ENCODE measurements around the gene HAO1.

HAO1 gene

GRCh38 chr20:7897781-7898364 lies 42.4 kb downstream of the HAO1 start:
- no peak overlapping the region for H3K27ac Mint-ChIP-seq
- H3K36me3 Mint-ChIP-seq: no peaks in the 10 kb centered on the region
- no peak for DNase-seq (ENCODE audit: low spot score in 2 of 2)
- no peak for ATAC-seq
- no peaks in the 10 kb centered on the region for H3K4me1 Mint-ChIP-seq
- H3K9me3 Mint-ChIP-seq: peaks cover under 1% of the 10 kb centered on the region
- H3K4me3 Mint-ChIP-seq: no peak overlapping the region

GRCh38 chr20:7893014-7893730 lies 47.1 kb downstream of the HAO1 start:
- Mint-ChIP-seq H3K27ac (no peak overlapping the region), H3K4me3 (no peak overlapping the region), H3K9me3 (no peaks in the 10 kb centered on the region), H3K4me1 (no peaks in the 10 kb centered on the region), H3K36me3 (no peaks in the 10 kb centered on the region)
- ATAC-seq: no peak
- DNase-seq (ENCODE audit: low spot score in 2 of 2): no peak

- H3K4me1 Mint-ChIP-seq: no peaks in the 10 kb centered on the region
- no peaks in the 10 kb centered on the region for H3K36me3 Mint-ChIP-seq
- H3K27ac Mint-ChIP-seq: no peak overlapping the region
- H3K9me3 Mint-ChIP-seq: no peaks in the 10 kb centered on the region
- no peak overlapping the region for H3K4me3 Mint-ChIP-seq
- DNase-seq (ENCODE audit: low spot score in 2 of 2) (no peak), ATAC-seq (no peak)
These were observed 48.6 kb downstream of the HAO1 start for GRCh38 chr20:7891705-7892104.

GRCh38 chr20:7889736-7890135 lies 50.5 kb downstream of the HAO1 start:
- no peak for DNase-seq (ENCODE audit: low spot score in 2 of 2)
- H3K9me3 Mint-ChIP-seq: no peaks in the 10 kb centered on the region
- H3K36me3 Mint-ChIP-seq: no peaks in the 10 kb centered on the region
- no peak overlapping the region for H3K27ac Mint-ChIP-seq
- H3K4me3 Mint-ChIP-seq: no peak overlapping the region
- no peak for ATAC-seq
- no peaks in the 10 kb centered on the region for H3K4me1 Mint-ChIP-seq

GRCh38 chr20:7883741-7884140 lies 56.5 kb downstream of the HAO1 start:
- no peak for ATAC-seq
- no peaks in the 10 kb centered on the region for H3K4me1 Mint-ChIP-seq
- H3K36me3 Mint-ChIP-seq: no peaks in the 10 kb centered on the region
- H3K27ac Mint-ChIP-seq: no peak overlapping the region
- H3K4me3 Mint-ChIP-seq: no peak overlapping the region
- H3K9me3 Mint-ChIP-seq: no peaks in the 10 kb centered on the region
- DNase-seq (ENCODE audit: low spot score in 2 of 2): no peak

- ATAC-seq (no peak), DNase-seq (ENCODE audit: low spot score in 2 of 2) (no peak)
- Mint-ChIP-seq H3K9me3 (no peaks in the 10 kb centered on the region), H3K4me1 (no peaks in the 10 kb centered on the region), H3K27ac (no peak overlapping the region), H3K4me3 (no peak overlapping the region), H3K36me3 (no peaks in the 10 kb centered on the region)
These were observed 56.9 kb downstream of the HAO1 start for GRCh38 chr20:7883309-7883708.

- Mint-ChIP-seq H3K36me3 (no peaks in the 10 kb centered on the region), H3K4me3 (no peak overlapping the region), H3K27ac (no peak overlapping the region), H3K4me1 (no peaks in the 10 kb centered on the region), H3K9me3 (no peaks in the 10 kb centered on the region)
- ATAC-seq: no peak
- DNase-seq (ENCODE audit: low spot score in 2 of 2): no peak
These were observed 58.2 kb downstream of the HAO1 start for GRCh38 chr20:7882076-7882475.

GRCh38 chr20:7881551-7881950 lies 58.7 kb downstream of the HAO1 start:
- no peak for ATAC-seq

GRCh38 chr20:7879883-7880282 lies 60.4 kb downstream of the HAO1 start:
- H3K36me3 Mint-ChIP-seq: no peaks in the 10 kb centered on the region
- no peaks in the 10 kb centered on the region for H3K4me1 Mint-ChIP-seq
- peak; percentile 68 for ATAC-seq
- no peaks in the 10 kb centered on the region for H3K9me3 Mint-ChIP-seq
- no peak overlapping the region for H3K4me3 Mint-ChIP-seq
- H3K27ac Mint-ChIP-seq: no peak overlapping the region
- DNase-seq (ENCODE audit: low spot score in 2 of 2): no peak

More at GRCh38 chr20:7881551-7881950, 58.7 kb downstream of the HAO1 start:
- H3K4me1 Mint-ChIP-seq: no peaks in the 10 kb centered on the region
- no peaks in the 10 kb centered on the region for H3K36me3 Mint-ChIP-seq
- H3K9me3 Mint-ChIP-seq: no peaks in the 10 kb centered on the region
- no peak overlapping the region for H3K27ac Mint-ChIP-seq
- DNase-seq (ENCODE audit: low spot score in 2 of 2): no peak
- no peak overlapping the region for H3K4me3 Mint-ChIP-seq

GRCh38 chr20:7868108-7868507 lies 72.2 kb downstream of the HAO1 start:
- no peak overlapping the region for H3K27ac Mint-ChIP-seq
- no peaks in the 10 kb centered on the region for H3K9me3 Mint-ChIP-seq
- no peak overlapping the region for H3K4me3 Mint-ChIP-seq
- no peak for DNase-seq (ENCODE audit: low spot score in 2 of 2)
- ATAC-seq: no peak
- no peaks in the 10 kb centered on the region for H3K36me3 Mint-ChIP-seq
- H3K4me1 Mint-ChIP-seq: no peaks in the 10 kb centered on the region

- H3K9me3 Mint-ChIP-seq: no peaks in the 10 kb centered on the region
- no peaks in the 10 kb centered on the region for H3K4me1 Mint-ChIP-seq
- H3K36me3 Mint-ChIP-seq: no peaks in the 10 kb centered on the region
- DNase-seq (ENCODE audit: low spot score in 2 of 2) (no peak), ATAC-seq (no peak)
- no peak overlapping the region for H3K27ac Mint-ChIP-seq
- no peak overlapping the region for H3K4me3 Mint-ChIP-seq
These were observed 74.0 kb downstream of the HAO1 start for GRCh38 chr20:7866285-7866684.

GRCh38 chr20:7859356-7859802 lies 80.9 kb downstream of the HAO1 start:
- Mint-ChIP-seq H3K9me3 (no peaks in the 10 kb centered on the region), H3K27ac (no peak overlapping the region), H3K4me3 (no peak overlapping the region), H3K4me1 (no peaks in the 10 kb centered on the region), H3K36me3 (no peaks in the 10 kb centered on the region)
- DNase-seq (ENCODE audit: low spot score in 2 of 2) (no peak), ATAC-seq (no peak)

GRCh38 chr20:7858734-7859250 lies 81.5 kb downstream of the HAO1 start:
- no peak overlapping the region for H3K4me3 Mint-ChIP-seq
- no peaks in the 10 kb centered on the region for H3K9me3 Mint-ChIP-seq
- no peaks in the 10 kb centered on the region for H3K4me1 Mint-ChIP-seq
- ATAC-seq (no peak), DNase-seq (ENCODE audit: low spot score in 2 of 2) (no peak)
- no peak overlapping the region for H3K27ac Mint-ChIP-seq
- H3K36me3 Mint-ChIP-seq: no peaks in the 10 kb centered on the region

GRCh38 chr20:7856756-7857155 lies 83.5 kb downstream of the HAO1 start:
- H3K4me1 Mint-ChIP-seq: no peaks in the 10 kb centered on the region
- H3K4me3 Mint-ChIP-seq: no peak overlapping the region
- no peaks in the 10 kb centered on the region for H3K9me3 Mint-ChIP-seq
- no peaks in the 10 kb centered on the region for H3K36me3 Mint-ChIP-seq
- ATAC-seq (no peak), DNase-seq (ENCODE audit: low spot score in 2 of 2) (no peak)
- H3K27ac Mint-ChIP-seq: no peak overlapping the region

- no peak for DNase-seq (ENCODE audit: low spot score in 2 of 2)
- ATAC-seq: no peak
- Mint-ChIP-seq H3K27ac (no peak overlapping the region), H3K4me3 (no peak overlapping the region), H3K9me3 (no peaks in the 10 kb centered on the region), H3K4me1 (no peaks in the 10 kb centered on the region), H3K36me3 (no peaks in the 10 kb centered on the region)
These were observed 84.7 kb downstream of the HAO1 start for GRCh38 chr20:7855545-7855944.

GRCh38 chr20:7853493-7853892 lies 86.8 kb downstream of the HAO1 start:
- ATAC-seq: peak; percentile 59
- no peaks in the 10 kb centered on the region for H3K9me3 Mint-ChIP-seq

More at GRCh38 chr20:7853493-7853892, 86.8 kb downstream of the HAO1 start:
- no peak overlapping the region for H3K27ac Mint-ChIP-seq
- H3K4me3 Mint-ChIP-seq: no peak overlapping the region
- H3K36me3 Mint-ChIP-seq: no peaks in the 10 kb centered on the region
- no peak for DNase-seq (ENCODE audit: low spot score in 2 of 2)
- H3K4me1 Mint-ChIP-seq: no peaks in the 10 kb centered on the region
